Liver (tissue), 9 donors: ENCODE data around the gene SDE2. TPM values are rescaled to one million over a fixed set of nuclear protein-coding genes. Genes with fewer than 3 reads are reported as not detected.

Experiments used
- DNase-seq: peaks from one replicate; pipeline ENCODE4 v3.0.0-alpha.2; 2017; ENCODE audit warnings: low spot score
- H3K27ac ChIP-seq, 2 donors: one replicate each; pipeline ENCODE4 v1.7.0; 2013; ENCODE audit warnings: inconsistent platforms in 2 of 2, low read length in 2 of 2, control low read depth in 1 of 2, low read depth in 1 of 2, mild to moderate bottlenecking in 1 of 2
- H3K27me3 ChIP-seq, 4 donors: one replicate each; pipeline versions ENCODE4 v1.6.1 to v1.7.0; 2013; ENCODE audit warnings: low read length in 3 of 4, inconsistent platforms in 1 of 4, mild to moderate bottlenecking in 1 of 4, moderate library complexity in 1 of 4; ENCODE audit not compliant: control insufficient read depth in 4 of 4, insufficient read depth in 4 of 4
- H3K36me3 ChIP-seq, 4 donors: one replicate each; pipeline versions ENCODE4 v1.6.1 to v1.7.0; 2013; ENCODE audit warnings: low read length in 3 of 4, mild to moderate bottlenecking in 3 of 4, low read depth in 1 of 4, moderate library complexity in 1 of 4; ENCODE audit not compliant: control insufficient read depth in 4 of 4, insufficient read depth in 3 of 4
- H3K4me1 ChIP-seq, 4 donors: one replicate each; pipeline versions ENCODE4 v1.6.1 to v1.7.0; 2013; ENCODE audit warnings: low read length in 3 of 4, mild to moderate bottlenecking in 3 of 4, moderate library complexity in 1 of 4; ENCODE audit not compliant: control insufficient read depth in 4 of 4, insufficient read depth in 4 of 4
- H3K4me3 ChIP-seq, 3 donors: one replicate each; pipeline versions ENCODE4 v1.6.1 to v1.7.0; 2013; ENCODE audit warnings: low read length in 3 of 3, control low read depth in 1 of 3, low read depth in 1 of 3, mild to moderate bottlenecking in 1 of 3
- H3K9ac ChIP-seq, 2 donors: one replicate each; pipeline ENCODE4 v1.7.0; 2013; ENCODE audit warnings: low read length in 2 of 2, mild to moderate bottlenecking in 2 of 2, moderate library complexity in 2 of 2, control low read depth in 1 of 2, low read depth in 1 of 2
- H3K9me3 ChIP-seq, 4 donors: one replicate each; pipeline versions ENCODE4 v1.6.1 to v1.7.0; 2013; ENCODE audit warnings: low read length in 3 of 4; ENCODE audit not compliant: control insufficient read depth in 4 of 4
- FOXA1 ChIP-seq: IDR thresholded peaks from 2 replicates; pipeline ENCODE4 v1.6.1; 2016; ENCODE audit warnings: antibody characterized with exemption
- FOXA2 ChIP-seq: IDR thresholded peaks from 2 replicates; pipeline ENCODE4 v1.6.1; 2016; ENCODE audit warnings: antibody characterized with exemption
- GABPA ChIP-seq, 2 donors: IDR thresholded peaks in 1 of 2; conservative IDR thresholded peaks in 1 of 2; 2 replicates each; pipeline ENCODE4 v1.6.1; 2016; ENCODE audit warnings: antibody characterized with exemption in 2 of 2, mild to moderate bottlenecking in 1 of 2, moderate library complexity in 1 of 2
- JUND ChIP-seq, 2 donors: IDR thresholded peaks; 2 replicates each; pipeline ENCODE4 v1.6.1; 2016; ENCODE audit warnings: antibody characterized with exemption in 2 of 2
- NR2F2 ChIP-seq: IDR thresholded peaks from 2 replicates; pipeline ENCODE4 v1.6.1; 2016; ENCODE audit warnings: antibody characterized with exemption
- RAD21 ChIP-seq, 2 donors: IDR thresholded peaks; 2 replicates each; pipeline ENCODE4 v1.6.1; 2016; ENCODE audit warnings: antibody characterized with exemption in 2 of 2, mild to moderate bottlenecking in 2 of 2
- RXRA ChIP-seq, 2 donors: IDR thresholded peaks; 2 replicates each; pipeline ENCODE4 v1.6.1; 2017 to 2018; ENCODE audit warnings: antibody characterized with exemption in 2 of 2, mild to moderate bottlenecking in 1 of 2
- SP1 ChIP-seq: IDR thresholded peaks from 2 replicates; pipeline ENCODE4 v1.6.1; 2018; ENCODE audit warnings: antibody characterized with exemption, mild to moderate bottlenecking
- YY1 ChIP-seq: IDR thresholded peaks from 2 replicates; pipeline ENCODE4 v1.6.1; 2016; ENCODE audit warnings: antibody characterized with exemption, mild to moderate bottlenecking
- WGBS: extraction: QIAGEN DNeasy Blood & Tissue Kit; methylation state at CpG from one replicate; pipeline ENCODE4 v1.1.7; 2013; 5-methylcytosine and 5-hydroxymethylcytosine counted together
- polyA plus RNA-seq, 2 donors: library from polyadenylated mRNA; stranded (reverse) in 1 of 2; unstranded in 1 of 2; fragments of 200-250 nt in 1 of 2; fragments of >200 nt in 1 of 2; fragmentation: Nextera tagmentation in 1 of 2; extraction: Ambion mirVana in 1 of 2; gene quantifications; one replicate each; pipeline versions ENCODE4 v1.2.1 to v1.2.3, GENCODE V29; 2013 to 2015
- total RNA-seq, 2 donors: library from RNA; depleted of rRNA; stranded (reverse); fragments of >200 nt; gene quantifications; one replicate each; pipeline ENCODE4 v1.2.3, GENCODE V29; 2014
- TF ChIP-seq, protein P1 (sequence below): IDR thresholded peaks from 2 replicates; pipeline ENCODE4 v1.6.1; 2016; ENCODE audit warnings: antibody characterized with exemption
- TF ChIP-seq, protein P2 (sequence below): fragments of 150-350 bp; IDR thresholded peaks from 2 replicates; pipeline ENCODE4 v1.5.1; 2017; ENCODE audit warnings: improper control_type of control experiment, low read depth, low read length; ENCODE audit not compliant: missing input control
- donor health status: healthy.
- donor health status: healthy.
- donor health status: healthy.
- donor health status: healthy.
- donor health status: healthy.

SDE2 gene
- total and polyA plus RNA-seq, 4 donors = 4.7 to 53.7 (median 11.0) TPM

DNA sequence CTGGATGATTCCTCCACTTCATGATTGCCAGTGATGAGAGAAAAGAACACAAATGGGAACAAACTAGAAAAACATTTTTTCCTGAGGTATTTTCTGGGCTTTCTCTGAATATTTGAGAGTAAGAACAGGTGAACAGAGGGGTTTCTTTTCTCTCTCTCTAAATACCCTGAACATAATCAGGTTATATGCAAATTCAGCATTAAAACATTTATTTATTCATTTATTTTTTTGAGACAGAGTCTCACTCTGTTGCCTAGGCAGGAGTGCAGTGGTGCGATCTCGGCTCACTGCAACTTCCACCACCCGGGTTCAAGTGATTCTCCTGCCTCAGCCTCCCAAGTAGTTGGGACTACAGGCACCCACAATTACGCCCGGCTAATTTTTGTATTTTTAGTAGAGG, 52.3 kb downstream of the SDE2 start (continued):
- TF ChIP-seq, protein P1, sequence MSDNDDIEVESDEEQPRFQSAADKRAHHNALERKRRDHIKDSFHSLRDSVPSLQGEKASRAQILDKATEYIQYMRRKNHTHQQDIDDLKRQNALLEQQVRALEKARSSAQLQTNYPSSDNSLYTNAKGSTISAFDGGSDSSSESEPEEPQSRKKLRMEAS = no peak
- TF ChIP-seq SP1 (no peak), RXRA (IDR thresholded peaks at IDR 0.05) (no peak), GABPA (IDR thresholded peaks at IDR 0.05 in 1 of 2, conservative IDR thresholded peaks at IDR 0.05 in 1 of 2) (no peak), JUND (IDR thresholded peaks at IDR 0.05) (no peak)

DNA sequence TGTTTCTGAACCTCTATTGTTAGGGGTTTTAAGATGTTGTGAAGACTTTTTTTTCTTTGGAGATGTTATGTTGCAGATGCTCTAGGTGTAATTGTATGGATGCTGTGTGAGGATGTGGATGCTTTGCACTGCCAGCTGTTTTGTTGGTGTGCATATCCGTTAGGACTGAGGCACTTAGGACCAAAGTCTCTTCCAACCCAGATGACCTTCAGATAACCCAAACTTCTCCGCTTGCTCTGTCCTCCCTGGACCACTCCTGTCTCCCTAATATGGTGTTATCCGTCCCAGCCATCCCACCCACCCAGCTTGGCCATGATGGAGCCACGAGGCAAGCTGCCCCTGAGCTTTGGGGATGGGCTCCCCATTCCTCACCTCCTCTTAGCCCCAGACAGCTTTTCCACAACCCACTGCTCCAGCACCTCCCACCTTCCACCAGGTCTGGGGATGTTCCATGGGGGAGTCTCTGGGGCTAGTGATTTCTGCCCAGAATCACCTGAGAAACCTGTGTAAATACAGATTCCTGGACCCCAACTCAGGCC, 53.0 kb downstream of the SDE2 start:
- H3K4me1 ChIP-seq = no peaks in the 10 kb centered on the region
- no peak for DNase-seq
- WGBS = 70% methylated on average over 4 of the region's 4 CpGs
- no peaks in the 10 kb centered on the region for H3K36me3 ChIP-seq
- H3K27ac ChIP-seq = no peak overlapping the region
- no peak overlapping the region for H3K4me3 ChIP-seq
- H3K9ac ChIP-seq = no peak overlapping the region
- no peaks in the 10 kb centered on the region for H3K9me3 ChIP-seq
- no peak for TF ChIP-seq SP1
- no peak for TF ChIP-seq FOXA1
- peaks cover 0 to 2% (median 0%) of the 10 kb centered on the region in 4 donors for H3K27me3 ChIP-seq

DNA sequence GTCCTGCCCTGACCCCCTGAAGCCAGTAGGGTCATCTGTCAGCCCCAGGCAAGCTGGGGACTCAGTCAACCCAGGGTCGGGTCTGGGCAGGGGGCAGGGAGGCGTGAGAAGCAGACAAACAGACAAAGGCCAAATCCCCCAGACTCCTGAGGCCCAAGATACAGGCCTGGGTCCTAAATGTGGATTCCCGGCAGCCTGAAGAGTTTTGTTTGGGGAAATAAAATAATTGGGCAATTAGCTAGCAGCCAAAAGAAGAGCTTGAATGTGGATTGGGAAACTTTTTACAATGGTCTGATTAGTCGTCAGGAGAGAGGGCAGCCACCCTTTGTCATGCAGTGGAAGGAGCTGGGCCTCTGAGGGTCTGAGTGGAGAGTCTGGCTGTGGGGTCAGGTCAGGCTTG, 53.6 kb downstream of the SDE2 start:
- H3K27ac ChIP-seq = no peak overlapping the region
- TF ChIP-seq, protein P2, sequence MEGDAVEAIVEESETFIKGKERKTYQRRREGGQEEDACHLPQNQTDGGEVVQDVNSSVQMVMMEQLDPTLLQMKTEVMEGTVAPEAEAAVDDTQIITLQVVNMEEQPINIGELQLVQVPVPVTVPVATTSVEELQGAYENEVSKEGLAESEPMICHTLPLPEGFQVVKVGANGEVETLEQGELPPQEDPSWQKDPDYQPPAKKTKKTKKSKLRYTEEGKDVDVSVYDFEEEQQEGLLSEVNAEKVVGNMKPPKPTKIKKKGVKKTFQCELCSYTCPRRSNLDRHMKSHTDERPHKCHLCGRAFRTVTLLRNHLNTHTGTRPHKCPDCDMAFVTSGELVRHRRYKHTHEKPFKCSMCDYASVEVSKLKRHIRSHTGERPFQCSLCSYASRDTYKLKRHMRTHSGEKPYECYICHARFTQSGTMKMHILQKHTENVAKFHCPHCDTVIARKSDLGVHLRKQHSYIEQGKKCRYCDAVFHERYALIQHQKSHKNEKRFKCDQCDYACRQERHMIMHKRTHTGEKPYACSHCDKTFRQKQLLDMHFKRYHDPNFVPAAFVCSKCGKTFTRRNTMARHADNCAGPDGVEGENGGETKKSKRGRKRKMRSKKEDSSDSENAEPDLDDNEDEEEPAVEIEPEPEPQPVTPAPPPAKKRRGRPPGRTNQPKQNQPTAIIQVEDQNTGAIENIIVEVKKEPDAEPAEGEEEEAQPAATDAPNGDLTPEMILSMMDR = no peak
- TF ChIP-seq FOXA2 (no peak), RAD21 (IDR thresholded peaks at IDR 0.05) (no peak), SP1 (no peak)
- DNase-seq = no peak
- WGBS = 78% methylated on average over 4 of the region's 4 CpGs
- H3K9me3 ChIP-seq = no peaks in the 10 kb centered on the region
- no peak overlapping the region for H3K4me3 ChIP-seq
- H3K36me3 ChIP-seq = no peaks in the 10 kb centered on the region
- no peak overlapping the region for H3K9ac ChIP-seq
- peaks cover 0 to 2% (median 0%) of the 10 kb centered on the region in 4 donors for H3K27me3 ChIP-seq
- no peaks in the 10 kb centered on the region for H3K4me1 ChIP-seq

DNA sequence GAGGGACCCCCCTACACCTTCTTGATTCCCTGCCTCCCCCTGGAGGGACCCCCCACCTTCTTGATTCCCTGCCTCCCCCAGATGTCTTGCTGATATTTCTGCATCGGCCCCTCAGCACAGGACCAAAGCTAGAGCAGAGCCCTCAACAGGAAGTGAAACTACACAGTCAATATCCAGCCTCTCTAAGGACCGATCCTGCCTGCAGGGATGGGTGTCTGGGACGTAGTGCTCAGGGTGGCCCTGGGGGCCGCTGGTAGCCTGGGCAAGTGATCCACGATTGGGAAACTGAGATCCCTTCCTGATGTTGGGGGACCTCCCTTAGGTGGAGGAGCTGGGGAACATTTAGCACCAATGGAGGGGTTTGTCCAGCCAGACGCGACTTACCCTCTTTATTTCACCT, 54.2 kb downstream of the SDE2 start:
- TF ChIP-seq NR2F2 (no peak), FOXA1 (no peak), RAD21 (IDR thresholded peaks at IDR 0.05) (no peak), YY1 (no peak)
- WGBS = 67% methylated on average over 7 of the region's 7 CpGs
- DNase-seq = no peak
- no peak overlapping the region for H3K4me3 ChIP-seq
- no peak overlapping the region for H3K27ac ChIP-seq
- no peak overlapping the region for H3K9ac ChIP-seq
- H3K9me3 ChIP-seq = no peaks in the 10 kb centered on the region
- no peaks in the 10 kb centered on the region for H3K27me3 ChIP-seq
- no peaks in the 10 kb centered on the region for H3K4me1 ChIP-seq
- no peaks in the 10 kb centered on the region for H3K36me3 ChIP-seq
